ENCODE results near the gene CRADD.

The CRADD gene

DNA sequence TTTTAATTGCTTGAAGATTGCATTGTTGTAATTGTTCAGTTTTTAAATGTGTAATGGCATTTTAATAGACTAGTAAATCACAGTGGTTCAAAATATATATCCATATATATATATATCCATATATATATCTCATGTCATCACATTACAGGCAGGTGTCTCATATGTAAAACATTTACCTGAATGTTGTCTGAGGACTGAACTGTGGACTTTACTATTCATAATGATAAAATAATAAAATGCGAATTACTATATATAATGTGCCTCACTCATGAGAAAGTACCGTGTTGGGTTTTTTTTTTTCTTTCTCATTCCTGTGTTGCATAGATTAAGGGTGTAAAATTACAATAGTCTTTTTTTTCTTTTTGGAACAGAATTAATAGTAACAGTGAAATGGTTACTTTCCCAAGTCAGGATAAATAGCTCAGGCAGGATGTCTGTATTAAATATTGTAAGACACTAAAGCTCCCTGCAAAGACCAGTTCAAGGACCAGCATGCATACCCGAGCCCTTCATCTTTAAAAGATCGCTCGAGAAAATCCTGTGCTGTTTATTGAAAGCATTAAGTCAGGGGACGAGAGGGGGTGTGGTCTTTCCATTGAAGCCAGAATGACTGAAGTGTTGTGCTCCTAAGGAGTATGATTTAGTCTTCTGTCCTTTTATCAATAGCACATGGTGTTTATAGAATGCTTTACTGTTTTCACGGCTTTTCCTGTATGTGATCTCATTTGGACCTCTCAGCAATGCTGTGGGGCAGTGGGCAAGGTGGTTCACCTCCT is 173.5 kb downstream of the CRADD start:
- TF ChIP-seq, protein P1, sequence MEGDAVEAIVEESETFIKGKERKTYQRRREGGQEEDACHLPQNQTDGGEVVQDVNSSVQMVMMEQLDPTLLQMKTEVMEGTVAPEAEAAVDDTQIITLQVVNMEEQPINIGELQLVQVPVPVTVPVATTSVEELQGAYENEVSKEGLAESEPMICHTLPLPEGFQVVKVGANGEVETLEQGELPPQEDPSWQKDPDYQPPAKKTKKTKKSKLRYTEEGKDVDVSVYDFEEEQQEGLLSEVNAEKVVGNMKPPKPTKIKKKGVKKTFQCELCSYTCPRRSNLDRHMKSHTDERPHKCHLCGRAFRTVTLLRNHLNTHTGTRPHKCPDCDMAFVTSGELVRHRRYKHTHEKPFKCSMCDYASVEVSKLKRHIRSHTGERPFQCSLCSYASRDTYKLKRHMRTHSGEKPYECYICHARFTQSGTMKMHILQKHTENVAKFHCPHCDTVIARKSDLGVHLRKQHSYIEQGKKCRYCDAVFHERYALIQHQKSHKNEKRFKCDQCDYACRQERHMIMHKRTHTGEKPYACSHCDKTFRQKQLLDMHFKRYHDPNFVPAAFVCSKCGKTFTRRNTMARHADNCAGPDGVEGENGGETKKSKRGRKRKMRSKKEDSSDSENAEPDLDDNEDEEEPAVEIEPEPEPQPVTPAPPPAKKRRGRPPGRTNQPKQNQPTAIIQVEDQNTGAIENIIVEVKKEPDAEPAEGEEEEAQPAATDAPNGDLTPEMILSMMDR (IDR thresholded peaks at IDR 0.05; ENCODE audit: low read depth, low read length, missing control alignments) = no peak

DNA sequence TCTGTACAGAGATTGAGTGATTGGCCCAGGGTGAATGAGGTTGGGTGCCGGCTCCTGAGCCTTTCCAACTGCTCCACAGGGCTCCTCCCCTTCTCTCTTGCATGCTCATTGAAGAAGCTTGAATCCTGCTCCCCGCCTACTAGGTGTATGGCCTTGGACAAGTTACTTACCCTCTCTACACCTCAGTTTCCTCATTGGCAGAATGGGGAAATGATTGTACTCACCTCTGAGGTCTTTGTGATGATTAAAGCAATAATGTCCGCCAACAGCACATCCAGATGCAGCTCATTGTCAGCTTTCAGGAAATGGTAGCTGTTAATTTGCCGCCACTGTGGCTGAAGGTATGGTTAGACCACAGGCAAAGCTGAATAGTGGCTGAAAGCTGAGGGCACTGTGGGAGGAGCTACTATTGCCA is 174.1 kb downstream of the CRADD start:
- in situ Hi-C loops (cut with HindIII; ENCODE audit: low sequenced_read_pairs) = no loop called here
- TF ChIP-seq, protein P1 (IDR thresholded peaks at IDR 0.05; ENCODE audit: low read depth, low read length, missing control alignments) = no peak
- no peak for DNase-seq (ENCODE audit: low read depth)
- H3K4me3 ChIP-seq (ENCODE audit: low read depth, low read length) = no peak overlapping the region

More for the DNA sequence above, 173.5 kb downstream of the CRADD start:
- no peak overlapping the region for H3K4me3 ChIP-seq (ENCODE audit: low read depth, low read length)
- no peak for DNase-seq (ENCODE audit: low read depth)
- in situ Hi-C loops (cut with HindIII; ENCODE audit: low sequenced_read_pairs) = no loop called here

DNA sequence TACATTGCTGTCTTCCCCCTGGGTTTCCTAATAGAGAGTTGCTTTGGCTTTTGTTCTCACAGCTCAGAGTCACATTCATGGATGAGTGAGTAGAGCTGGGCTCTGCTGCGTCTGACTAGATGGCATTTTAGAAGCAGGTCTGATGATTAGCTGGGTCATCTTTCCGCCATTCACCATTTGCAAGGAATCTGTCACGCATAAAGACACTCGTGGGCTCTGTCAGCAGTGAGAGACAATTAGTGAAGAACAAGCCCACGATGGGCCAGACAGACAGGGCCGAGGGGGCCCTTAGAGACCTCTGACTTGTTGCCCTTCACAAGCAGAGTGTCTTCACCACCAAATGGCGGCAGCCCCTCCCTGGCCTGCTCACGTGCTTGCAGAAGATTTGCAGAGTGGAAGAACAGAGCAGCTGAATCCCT is 175.0 kb downstream of the CRADD start:
- no peak for DNase-seq (ENCODE audit: low read depth)
- H3K4me3 ChIP-seq (ENCODE audit: low read depth, low read length) = no peak overlapping the region
- in situ Hi-C loops (cut with HindIII; ENCODE audit: low sequenced_read_pairs) = no loop called here
- TF ChIP-seq, protein P1 (IDR thresholded peaks at IDR 0.05; ENCODE audit: low read depth, low read length, missing control alignments) = no peak

DNA sequence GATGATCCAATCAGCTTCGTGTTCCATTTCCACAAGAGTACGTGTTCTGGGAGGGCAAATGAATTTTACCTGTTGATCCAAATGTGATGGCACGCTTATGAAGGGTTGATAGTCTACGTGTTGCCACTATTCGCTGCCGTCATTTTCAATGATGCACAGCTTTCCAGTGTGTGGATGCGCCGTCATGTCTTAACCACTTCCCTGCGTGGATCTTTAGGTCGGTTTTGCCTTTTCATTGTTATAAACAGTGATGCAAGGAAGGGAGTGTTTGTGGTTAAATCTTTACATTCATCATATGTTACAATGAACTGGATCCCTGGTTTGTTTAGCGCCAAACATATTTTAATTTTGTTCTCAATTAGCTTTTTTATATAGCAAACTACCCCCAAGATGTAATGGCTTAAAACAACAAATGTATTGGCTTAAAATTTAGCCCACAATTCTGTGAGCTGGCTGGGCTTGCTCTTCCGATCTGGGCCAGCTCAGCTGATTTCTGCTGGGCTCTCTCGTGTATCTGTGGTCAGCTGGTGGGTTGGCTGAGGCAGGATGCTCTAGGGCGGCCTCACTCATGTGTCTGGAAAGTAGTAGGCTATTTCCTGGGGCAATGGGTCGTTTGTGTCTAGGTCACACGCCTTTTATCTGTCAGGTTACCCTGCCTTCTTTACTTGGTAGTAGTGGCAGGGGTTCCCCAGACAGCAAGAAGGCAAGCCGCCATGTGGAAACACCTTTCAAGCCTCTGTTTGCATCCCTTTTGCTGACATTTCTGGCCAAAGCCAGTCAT is 176.7 kb downstream of the CRADD start:
- in situ Hi-C loops (cut with HindIII; ENCODE audit: low sequenced_read_pairs) = no loop called here
- no peak for DNase-seq (ENCODE audit: low read depth)
- TF ChIP-seq, protein P1 (IDR thresholded peaks at IDR 0.05; ENCODE audit: low read depth, low read length, missing control alignments) = no peak
- H3K4me3 ChIP-seq (ENCODE audit: low read depth, low read length) = no peak overlapping the region

DNA sequence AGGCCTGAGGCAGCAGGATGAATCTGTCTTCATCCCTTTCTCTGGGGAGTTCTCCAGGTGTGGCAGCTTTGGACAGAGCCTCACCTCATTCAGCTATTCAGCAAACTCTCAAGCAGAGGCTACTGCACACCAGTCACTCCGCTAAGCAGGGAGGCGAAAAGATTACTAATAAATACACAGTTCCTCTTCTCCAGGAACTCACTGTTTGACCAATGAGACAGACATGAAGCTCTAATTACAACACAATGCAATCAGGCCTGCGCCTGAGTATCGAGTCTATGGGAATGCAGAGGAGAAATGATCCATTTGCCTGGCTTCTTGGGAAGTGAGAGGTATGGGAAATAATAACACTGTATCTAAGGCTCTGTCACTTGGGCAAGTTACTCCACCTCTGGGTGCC is 178.1 kb downstream of the CRADD start:
- TF ChIP-seq, protein P1 (IDR thresholded peaks at IDR 0.05; ENCODE audit: low read depth, low read length, missing control alignments) = no peak
- H3K4me3 ChIP-seq (ENCODE audit: low read depth, low read length) = no peak overlapping the region
- DNase-seq (ENCODE audit: low read depth) = no peak
- in situ Hi-C loops (cut with HindIII; ENCODE audit: low sequenced_read_pairs) = no loop called here

DNA sequence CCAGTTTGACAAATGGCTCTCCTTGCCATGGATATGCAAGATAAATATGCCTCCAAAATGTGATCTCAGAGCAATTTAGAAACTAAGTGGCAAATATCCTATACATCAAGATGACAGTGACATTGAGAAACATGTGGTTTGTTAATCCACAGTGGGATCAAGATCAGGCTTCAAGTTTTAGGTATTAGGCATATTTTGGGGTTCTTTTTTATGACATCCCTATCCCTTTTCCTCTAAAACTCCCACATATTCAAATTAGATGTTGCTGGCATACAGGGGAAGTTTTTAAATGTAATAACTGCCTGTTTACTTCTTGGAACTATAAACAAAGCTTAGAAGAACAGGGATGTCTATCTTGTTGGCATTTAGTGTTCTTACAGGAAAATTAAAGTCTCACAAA is 179.4 kb downstream of the CRADD start:
- TF ChIP-seq, protein P1 (IDR thresholded peaks at IDR 0.05; ENCODE audit: low read depth, low read length, missing control alignments) = no peak
- DNase-seq (ENCODE audit: low read depth) = no peak
- in situ Hi-C loops (cut with HindIII; ENCODE audit: low sequenced_read_pairs) = no loop called here
- no peak overlapping the region for H3K4me3 ChIP-seq (ENCODE audit: low read depth, low read length)

Data from astrocyte of the cerebellum (primary cell).